Measurements from ENCODE around the gene GALNT1. TPM values are rescaled to one million over a fixed set of nuclear protein-coding genes. Genes with fewer than 3 reads are reported as not detected.

GALNT1 gene
- total RNA-seq, result 10 to 100 TPM; 46.2 to 96.5 (median 62.6) TPM

DNA sequence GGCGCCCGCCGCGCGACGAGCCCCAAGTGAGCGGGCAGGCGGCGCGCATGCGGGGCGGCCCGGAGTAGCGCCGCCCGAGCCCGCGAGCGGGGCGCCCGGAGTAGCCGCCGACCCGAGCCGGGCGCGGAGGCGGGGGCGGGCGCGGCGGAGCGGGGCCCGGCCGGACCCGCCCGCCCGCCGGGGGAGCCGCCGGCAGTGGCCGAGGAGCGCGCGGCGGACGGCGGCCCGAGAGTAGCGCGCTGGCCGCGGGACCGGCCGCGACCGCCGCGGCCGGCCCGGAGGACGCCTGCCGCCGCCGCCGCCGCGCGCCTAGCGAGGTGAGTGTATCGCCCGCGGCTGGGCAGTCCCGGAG, at the start of gene GALNT1:
Gene GALNT1 (plus strand): TSS at position 195 of the 352 bp plus-strand sequence. CDS start 72,923 bp downstream, outside the sequence.
- H3K36me3 ChIP-seq, result no peaks in the 10 kb centered on the region
- H3K4me1 ChIP-seq, result peaks cover 34% of the 10 kb centered on the region
- peak within 1 kb of the TSS; percentile 99 for H3K27ac ChIP-seq
- no peaks in the 10 kb centered on the region for H3K27me3 ChIP-seq
- WGBS, result no CpG with 5 or more reads among the region's 74 CpGs
- no peak for DNase-seq (ENCODE audit: low spot score in 2 of 2)
- no peaks in the 10 kb centered on the region for H3K9me3 ChIP-seq
- peak within 1 kb of the TSS; percentile 83 for H3K4me3 ChIP-seq
- TF ChIP-seq POLR2A (IDR thresholded peaks at IDR 0.05) (no peak), POLR2AphosphoS5 (IDR thresholded peaks at IDR 0.05) (no peak), EP300 (IDR thresholded peaks at IDR 0.05) (no peak), CTCF (IDR thresholded peaks at IDR 0.05) (no peak)

DNA sequence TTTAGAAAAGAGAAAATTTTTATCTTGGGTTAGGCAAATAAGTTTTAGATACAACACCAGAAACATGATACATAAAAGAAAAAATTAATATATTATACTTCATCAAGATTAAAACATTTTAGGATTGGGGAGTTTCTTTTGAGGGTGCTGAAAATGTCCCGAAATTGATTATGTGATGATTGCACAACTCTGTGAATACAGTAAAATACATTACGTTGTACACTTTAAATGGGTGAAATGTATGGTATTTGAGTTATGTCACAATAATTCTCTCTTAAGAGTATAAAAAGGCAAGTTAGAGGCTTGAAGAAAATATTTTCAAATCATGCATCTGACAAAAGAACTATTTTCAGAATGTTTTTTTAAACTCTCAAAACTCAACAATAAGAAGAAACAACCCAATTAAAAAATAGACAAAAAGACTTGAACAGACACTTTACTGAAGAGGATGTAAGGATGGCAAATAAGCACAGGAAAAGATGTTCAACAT, 47.6 kb upstream of the GALNT1 start:
- no peak overlapping the region for H3K4me3 ChIP-seq
- no peak for DNase-seq (ENCODE audit: low spot score in 2 of 2)
- H3K4me1 ChIP-seq, result no peaks in the 10 kb centered on the region
- no peaks in the 10 kb centered on the region for H3K27me3 ChIP-seq
- TF ChIP-seq EP300 (IDR thresholded peaks at IDR 0.05) (no peak), POLR2A (IDR thresholded peaks at IDR 0.05) (no peak), POLR2AphosphoS5 (IDR thresholded peaks at IDR 0.05) (no peak), CTCF (IDR thresholded peaks at IDR 0.05) (no peak)
- H3K27ac ChIP-seq, result no peak overlapping the region
- no peaks in the 10 kb centered on the region for H3K36me3 ChIP-seq
- WGBS, result 73% methylated on average over 2 of the region's 2 CpGs
- H3K9me3 ChIP-seq, result no peaks in the 10 kb centered on the region

DNA sequence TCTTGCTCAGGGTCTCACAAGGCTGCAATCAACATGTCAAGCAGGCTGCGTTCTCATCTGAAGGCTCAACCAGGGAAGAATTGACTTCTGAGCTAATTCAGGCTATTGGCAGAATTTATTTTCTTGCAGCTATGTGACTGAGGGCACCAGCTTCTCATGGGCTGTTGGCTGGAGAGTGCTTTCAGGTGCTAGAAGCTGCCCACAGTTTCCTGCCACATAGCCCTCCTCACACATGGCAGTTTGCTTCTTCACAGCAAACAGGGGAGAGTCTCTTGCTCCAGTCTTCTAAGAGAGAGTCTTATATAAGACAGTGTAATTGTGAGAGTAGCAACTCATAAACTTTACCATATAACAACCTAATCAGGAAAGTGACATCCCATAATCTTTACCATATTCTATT, 46.2 kb upstream of the GALNT1 start:
- no peaks in the 10 kb centered on the region for H3K4me1 ChIP-seq
- no peak overlapping the region for H3K4me3 ChIP-seq
- DNase-seq (ENCODE audit: low spot score in 2 of 2), result no peak
- H3K36me3 ChIP-seq, result no peaks in the 10 kb centered on the region
- H3K27ac ChIP-seq, result no peak overlapping the region
- TF ChIP-seq POLR2AphosphoS5 (IDR thresholded peaks at IDR 0.05) (no peak), POLR2A (IDR thresholded peaks at IDR 0.05) (no peak), CTCF (IDR thresholded peaks at IDR 0.05) (no peak), EP300 (IDR thresholded peaks at IDR 0.05) (no peak)
- no peaks in the 10 kb centered on the region for H3K9me3 ChIP-seq
- WGBS, result 93% methylated on average over 1 of the region's 1 CpG
- H3K27me3 ChIP-seq, result no peaks in the 10 kb centered on the region

- no peaks in the 10 kb centered on the region for H3K27me3 ChIP-seq
- no peak overlapping the region for H3K4me3 ChIP-seq
- H3K36me3 ChIP-seq, result no peaks in the 10 kb centered on the region
- no peaks in the 10 kb centered on the region for H3K9me3 ChIP-seq
- H3K27ac ChIP-seq, result no peak overlapping the region
- TF ChIP-seq EP300 (IDR thresholded peaks at IDR 0.05) (no peak), CTCF (IDR thresholded peaks at IDR 0.05) (no peak), POLR2AphosphoS5 (IDR thresholded peaks at IDR 0.05) (no peak), POLR2A (IDR thresholded peaks at IDR 0.05) (no peak)
- no peak for DNase-seq (ENCODE audit: low spot score in 2 of 2)
- H3K4me1 ChIP-seq, result no peaks in the 10 kb centered on the region
These were observed 39.2 kb upstream of the GALNT1 start for GRCh38 chr18:35542356-35542755.

GRCh38 chr18:35547008-35547605, 34.4 kb upstream of the GALNT1 start:
- no peak for TF ChIP-seq POLR2AphosphoS5 (IDR thresholded peaks at IDR 0.05)
- no peak for TF ChIP-seq CTCF (IDR thresholded peaks at IDR 0.05)
- no peak for TF ChIP-seq POLR2A (IDR thresholded peaks at IDR 0.05)
- TF ChIP-seq EP300 (IDR thresholded peaks at IDR 0.05), result no peak
- no peaks in the 10 kb centered on the region for H3K9me3 ChIP-seq
- no peak overlapping the region for H3K27ac ChIP-seq
- H3K4me3 ChIP-seq, result no peak overlapping the region
- no peaks in the 10 kb centered on the region for H3K36me3 ChIP-seq
- no peak for DNase-seq (ENCODE audit: low spot score in 2 of 2)
- H3K4me1 ChIP-seq, result no peaks in the 10 kb centered on the region
- H3K27me3 ChIP-seq, result no peaks in the 10 kb centered on the region
- 85% methylated on average over 2 of the region's 2 CpGs for WGBS
